GM19455 (cell line): ENCODE data around the gene LARGE1.

Experiments used
- ATAC-seq: cut with Tn5 transposase; IDR thresholded peaks from one replicate; pipeline ENCODE4 v1.9.1; 2021; ENCODE audit not compliant: unreplicated experiment

Gene LARGE1

GRCh38 chr22:33620085-33620484, 300.2 kb downstream of the LARGE1 start:
- no peak for ATAC-seq

- no peak for ATAC-seq
These were observed 313.8 kb downstream of the LARGE1 start for GRCh38 chr22:33606504-33606903.

GRCh38 chr22:33605666-33606065, 314.6 kb downstream of the LARGE1 start:
- ATAC-seq = no peak

GRCh38 chr22:33605221-33605620, 315.1 kb downstream of the LARGE1 start:
- no peak for ATAC-seq

GRCh38 chr22:33601062-33601461, 319.2 kb downstream of the LARGE1 start:
- ATAC-seq = no peak

- ATAC-seq = no peak
These were observed 319.7 kb downstream of the LARGE1 start for GRCh38 chr22:33600595-33600994.

- ATAC-seq = no peak
These were observed 320.2 kb downstream of the LARGE1 start for GRCh38 chr22:33600113-33600512.

- no peak for ATAC-seq
These were observed 320.7 kb downstream of the LARGE1 start for GRCh38 chr22:33599596-33599995.

GRCh38 chr22:33598821-33599220, 321.5 kb downstream of the LARGE1 start:
- ATAC-seq = no peak

- no peak for ATAC-seq
These were observed 322.8 kb downstream of the LARGE1 start for GRCh38 chr22:33597274-33597985.

GRCh38 chr22:33593818-33594217, 326.5 kb downstream of the LARGE1 start:
- ATAC-seq = no peak

GRCh38 chr22:33591946-33592345, 328.3 kb downstream of the LARGE1 start:
- no peak for ATAC-seq

- ATAC-seq = no peak
These were observed 331.0 kb downstream of the LARGE1 start for GRCh38 chr22:33589297-33589696.

- no peak for ATAC-seq
These were observed 331.4 kb downstream of the LARGE1 start for GRCh38 chr22:33588860-33589259.

GRCh38 chr22:33584152-33584551, 336.1 kb downstream of the LARGE1 start:
- ATAC-seq = no peak

GRCh38 chr22:33582822-33583400, 337.4 kb downstream of the LARGE1 start:
- no peak for ATAC-seq

- ATAC-seq = no peak
These were observed 340.0 kb downstream of the LARGE1 start for GRCh38 chr22:33580310-33580709.

- no peak for ATAC-seq
These were observed 340.7 kb downstream of the LARGE1 start for GRCh38 chr22:33579448-33580093.

GRCh38 chr22:33578752-33579151, 341.5 kb downstream of the LARGE1 start:
- ATAC-seq = no peak

- ATAC-seq = no peak
These were observed 342.3 kb downstream of the LARGE1 start for GRCh38 chr22:33577862-33578411.

GRCh38 chr22:33576205-33576604, 344.1 kb downstream of the LARGE1 start:
- ATAC-seq = no peak

- no peak for ATAC-seq
These were observed 344.5 kb downstream of the LARGE1 start for GRCh38 chr22:33575771-33576170.
